ENCODE measurements around the gene IL17REL.

DNA sequence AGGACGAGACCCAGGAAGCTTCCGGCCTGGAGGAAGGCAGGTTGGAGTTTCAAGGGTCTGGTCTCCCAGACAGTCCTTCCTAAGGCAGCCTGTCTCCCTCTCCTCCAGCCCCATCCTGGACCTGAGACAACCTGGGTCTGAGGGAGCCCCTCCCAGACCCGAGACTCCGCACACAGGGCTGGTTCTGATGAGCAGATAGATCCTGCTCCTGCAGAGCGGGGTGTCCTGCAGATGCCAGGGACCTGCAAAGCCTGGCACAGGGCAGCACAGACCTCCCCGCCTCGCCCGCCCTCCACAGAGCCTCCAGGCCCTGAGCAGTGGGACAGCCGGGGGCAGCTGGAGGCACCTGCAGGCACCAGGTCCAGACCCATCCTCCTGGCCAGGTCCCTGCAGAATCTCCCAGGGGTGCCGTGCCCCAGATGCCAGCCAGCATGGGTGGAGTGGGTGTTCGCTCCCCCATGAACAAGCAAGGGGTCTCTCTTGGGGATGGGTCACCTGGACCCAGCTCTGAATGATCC is 44.2 kb downstream of the IL17REL start:
- TF ChIP-seq TAF1 (IDR thresholded peaks at IDR 0.05; ENCODE audit: low read depth, low read length) (no peak), POLR2A (IDR thresholded peaks at IDR 0.05; ENCODE audit: low read depth, low read length) (no peak)
